ENCODE measurements around the gene ITPK1.

Gene ITPK1

DNA sequence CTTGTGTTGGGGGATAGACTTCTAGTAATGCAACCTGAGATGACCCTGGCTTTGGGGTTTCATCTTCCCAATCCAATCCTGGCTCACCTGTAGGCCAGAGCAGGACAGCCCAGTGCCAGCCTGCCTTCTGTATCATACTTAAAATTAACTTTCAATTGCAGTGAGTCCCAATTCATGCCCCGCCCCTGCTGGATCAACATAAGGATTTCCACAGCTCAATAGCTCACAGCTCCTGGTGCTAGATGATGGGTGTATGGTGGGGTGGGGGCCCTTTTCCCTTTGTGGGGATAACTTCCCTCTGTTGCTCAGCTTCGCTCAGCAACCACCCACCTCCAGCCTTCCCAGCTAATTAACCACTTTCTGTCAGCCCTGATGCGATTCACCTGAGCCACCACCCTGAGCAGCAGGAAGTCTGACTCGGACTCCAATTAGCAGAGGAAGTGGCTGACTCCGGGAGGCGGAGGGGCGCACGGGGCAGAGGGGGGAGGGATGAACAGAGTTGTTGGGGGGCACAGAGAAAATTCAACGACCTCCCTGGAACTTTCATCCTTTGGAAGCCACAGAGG is 217.1 kb downstream of the ITPK1 start:
- TF ChIP-seq, protein P1, sequence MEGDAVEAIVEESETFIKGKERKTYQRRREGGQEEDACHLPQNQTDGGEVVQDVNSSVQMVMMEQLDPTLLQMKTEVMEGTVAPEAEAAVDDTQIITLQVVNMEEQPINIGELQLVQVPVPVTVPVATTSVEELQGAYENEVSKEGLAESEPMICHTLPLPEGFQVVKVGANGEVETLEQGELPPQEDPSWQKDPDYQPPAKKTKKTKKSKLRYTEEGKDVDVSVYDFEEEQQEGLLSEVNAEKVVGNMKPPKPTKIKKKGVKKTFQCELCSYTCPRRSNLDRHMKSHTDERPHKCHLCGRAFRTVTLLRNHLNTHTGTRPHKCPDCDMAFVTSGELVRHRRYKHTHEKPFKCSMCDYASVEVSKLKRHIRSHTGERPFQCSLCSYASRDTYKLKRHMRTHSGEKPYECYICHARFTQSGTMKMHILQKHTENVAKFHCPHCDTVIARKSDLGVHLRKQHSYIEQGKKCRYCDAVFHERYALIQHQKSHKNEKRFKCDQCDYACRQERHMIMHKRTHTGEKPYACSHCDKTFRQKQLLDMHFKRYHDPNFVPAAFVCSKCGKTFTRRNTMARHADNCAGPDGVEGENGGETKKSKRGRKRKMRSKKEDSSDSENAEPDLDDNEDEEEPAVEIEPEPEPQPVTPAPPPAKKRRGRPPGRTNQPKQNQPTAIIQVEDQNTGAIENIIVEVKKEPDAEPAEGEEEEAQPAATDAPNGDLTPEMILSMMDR (IDR thresholded peaks at IDR 0.05; ENCODE audit: borderline replicate concordance, extremely low read depth, low read length, poor library complexity, severe bottlenecking), result no peak
- no peak for TF ChIP-seq EZH2 (IDR thresholded peaks at IDR 0.05; ENCODE audit: borderline replicate concordance, low read depth, low read length, severe bottlenecking)
- ATAC-seq (ENCODE audit: insufficient read depth, low read depth) (no peak), DNase-seq (no peak)
- Histone ChIP-seq H3K79me2 (ENCODE audit: insufficient read depth, low read length) (no peaks in the 10 kb centered on the region), H3K9me3 (ENCODE audit: insufficient read depth, low read length, severe bottlenecking) (no peaks in the 10 kb centered on the region), H3K4me1 (ENCODE audit: insufficient read depth, low read length) (no peaks in the 10 kb centered on the region), H3K27me3 (ENCODE audit: insufficient read depth, low read length, poor library complexity) (peaks cover 3% of the 10 kb centered on the region), H3K27ac (ENCODE audit: low read length) (no peak overlapping the region), H3K36me3 (ENCODE audit: insufficient read depth, low read length) (no peaks in the 10 kb centered on the region), H3K9ac (ENCODE audit: low read depth, low read length) (no peak overlapping the region), H2AFZ (ENCODE audit: low read depth, low read length) (no peak overlapping the region), H3K4me3 (ENCODE audit: low read depth in 1 of 2, low read length in 2 of 2) (no peak overlapping the region), H3K4me2 (ENCODE audit: insufficient read depth, low read length) (no peak overlapping the region), H4K20me1 (ENCODE audit: insufficient read depth, low read length) (peaks cover 2% of the 10 kb centered on the region; the same call in 1 of the 2 replicates)

DNA sequence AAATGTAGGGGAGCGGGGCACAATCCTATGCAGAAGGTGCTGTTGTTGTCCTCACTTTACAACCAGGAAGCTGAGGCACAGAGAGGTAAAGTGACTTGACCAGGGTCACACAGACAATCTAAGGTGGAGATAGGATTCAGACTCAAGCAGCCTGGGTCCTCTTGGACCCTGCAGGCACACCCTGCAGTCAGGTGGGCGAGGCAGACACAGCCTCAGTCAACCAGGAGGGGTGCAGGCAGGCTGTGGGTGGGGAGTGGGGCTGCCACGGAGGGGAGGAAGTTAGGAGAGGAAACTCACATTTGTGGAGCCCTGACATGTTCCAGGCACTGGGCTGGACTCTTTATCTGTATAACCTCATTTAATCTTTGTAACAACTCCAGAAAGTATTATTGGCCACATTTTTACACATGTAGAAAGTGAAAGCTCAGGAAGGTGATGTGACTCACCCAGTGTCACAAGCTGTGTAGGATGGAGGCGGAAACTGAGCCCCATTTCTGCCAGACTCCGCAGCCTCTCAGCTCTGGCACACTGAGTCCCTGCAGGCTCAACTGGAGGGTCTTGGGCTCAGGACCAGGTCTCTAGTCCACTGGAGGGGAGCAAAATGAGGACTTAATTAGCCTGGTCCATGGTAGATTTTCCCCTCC is 217.7 kb downstream of the ITPK1 start:
- DNase-seq, result no peak

DNA sequence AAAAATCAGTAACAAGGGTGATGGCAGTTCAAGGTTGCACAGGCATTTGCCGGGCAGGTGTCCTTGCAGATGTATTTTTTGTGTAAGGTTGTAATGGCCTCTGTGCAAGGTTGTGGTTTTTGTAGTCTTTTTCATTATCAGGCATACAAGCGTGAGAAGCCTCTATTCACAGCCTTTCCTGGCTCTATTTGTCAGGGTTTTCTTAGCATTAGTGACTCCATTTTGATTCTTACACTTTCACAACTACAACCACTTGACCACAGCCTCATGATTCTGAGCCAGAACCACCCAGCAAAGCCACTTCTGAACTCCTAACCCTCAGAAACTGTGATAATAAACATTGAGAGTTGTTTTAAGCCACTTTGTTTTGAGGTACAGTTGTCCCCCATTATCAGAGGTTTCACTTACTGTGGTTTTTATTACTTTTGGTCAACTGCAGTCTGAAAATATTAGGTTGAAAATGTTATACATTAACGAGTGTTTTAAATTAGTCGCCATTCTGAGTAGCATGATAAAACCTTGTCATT is 220.3 kb downstream of the ITPK1 start:
- Histone ChIP-seq H3K9me3 (ENCODE audit: insufficient read depth, low read length, severe bottlenecking) (no peaks in the 10 kb centered on the region), H2AFZ (ENCODE audit: low read depth, low read length) (no peak overlapping the region), H3K4me3 (ENCODE audit: low read depth in 1 of 2, low read length in 2 of 2) (no peak overlapping the region), H3K79me2 (ENCODE audit: insufficient read depth, low read length) (no peaks in the 10 kb centered on the region), H3K4me1 (ENCODE audit: insufficient read depth, low read length) (no peaks in the 10 kb centered on the region), H3K27ac (ENCODE audit: low read length) (no peak overlapping the region), H4K20me1 (ENCODE audit: insufficient read depth, low read length) (no peaks in the 10 kb centered on the region), H3K36me3 (ENCODE audit: insufficient read depth, low read length) (no peaks in the 10 kb centered on the region), H3K27me3 (ENCODE audit: insufficient read depth, low read length, poor library complexity) (peaks cover 3% of the 10 kb centered on the region), H3K9ac (ENCODE audit: low read depth, low read length) (no peak overlapping the region), H3K4me2 (ENCODE audit: insufficient read depth, low read length) (no peak overlapping the region)
- TF ChIP-seq, protein P1 (IDR thresholded peaks at IDR 0.05; ENCODE audit: borderline replicate concordance, extremely low read depth, low read length, poor library complexity, severe bottlenecking), result no peak
- no peak for TF ChIP-seq EZH2 (IDR thresholded peaks at IDR 0.05; ENCODE audit: borderline replicate concordance, low read depth, low read length, severe bottlenecking)
- DNase-seq (no peak), ATAC-seq (ENCODE audit: insufficient read depth, low read depth) (no peak)

More for the DNA sequence above, 217.7 kb downstream of the ITPK1 start:
- no peaks in the 10 kb centered on the region for H3K79me2 ChIP-seq (ENCODE audit: insufficient read depth, low read length)
- no peak overlapping the region for H3K4me2 ChIP-seq (ENCODE audit: insufficient read depth, low read length)
- H3K4me1 ChIP-seq (ENCODE audit: insufficient read depth, low read length), result no peaks in the 10 kb centered on the region
- H3K9ac ChIP-seq (ENCODE audit: low read depth, low read length), result no peak overlapping the region
- no peak overlapping the region for H2AFZ ChIP-seq (ENCODE audit: low read depth, low read length)
- H3K9me3 ChIP-seq (ENCODE audit: insufficient read depth, low read length, severe bottlenecking), result no peaks in the 10 kb centered on the region
- no peak for ATAC-seq (ENCODE audit: insufficient read depth, low read depth)
- H3K36me3 ChIP-seq (ENCODE audit: insufficient read depth, low read length), result no peaks in the 10 kb centered on the region
- no peak for TF ChIP-seq EZH2 (IDR thresholded peaks at IDR 0.05; ENCODE audit: borderline replicate concordance, low read depth, low read length, severe bottlenecking)
- TF ChIP-seq, protein P1 (IDR thresholded peaks at IDR 0.05; ENCODE audit: borderline replicate concordance, extremely low read depth, low read length, poor library complexity, severe bottlenecking), result no peak
- H3K4me3 ChIP-seq (ENCODE audit: low read depth in 1 of 2, low read length in 2 of 2), result no peak overlapping the region
- peaks cover 3% of the 10 kb centered on the region for H3K27me3 ChIP-seq (ENCODE audit: insufficient read depth, low read length, poor library complexity)
- H3K27ac ChIP-seq (ENCODE audit: low read length), result no peak overlapping the region
- H4K20me1 ChIP-seq (ENCODE audit: insufficient read depth, low read length), result no peaks in the 10 kb centered on the region

Data from DND-41 (cell line).